ENCODE data around the gene TBX1. TPM values are rescaled to one million over a fixed set of nuclear protein-coding genes. Genes with fewer than 3 reads are reported as not detected.

The TBX1 gene
- total RNA-seq, 1 donor from 2014 or later: not detected

GRCh38 chr22:19799322-19800190, 39.0 kb downstream of the TBX1 start:
- no peaks in the 10 kb centered on the region for H3K27me3 Mint-ChIP-seq
- CTCF ChIA-PET: no interaction called here
- POLR2A ChIA-PET: no interaction called here

GRCh38 chr22:19800306-19800705, 39.7 kb downstream of the TBX1 start:
- Mint-ChIP-seq H3K4me1 (no peaks in the 10 kb centered on the region), H3K9me3 (no peaks in the 10 kb centered on the region), H3K27me3 (no peaks in the 10 kb centered on the region), H3K36me3 (ENCODE audit: low read depth) (peaks cover 21% of the 10 kb centered on the region), H3K4me3 (no peak overlapping the region), H3K27ac (no peak overlapping the region)
- intact Hi-C loops (cut with micrococcal nuclease): no loop called here
- CTCF ChIA-PET: no interaction called here
- no peak for TF ChIP-seq CTCF (IDR thresholded peaks at IDR 0.05)
- ATAC-seq (ENCODE audit: low read depth) (no peak), DNase-seq (no peak)
- POLR2A ChIA-PET: interaction anchor here (0.6 kb wide), 1 partner anchor 20 kb away, joined by 3 read pairs; no protein-coding TSS in a partner anchor

More at GRCh38 chr22:19799322-19800190, 39.0 kb downstream of the TBX1 start:
- TF ChIP-seq CTCF (IDR thresholded peaks at IDR 0.05): no peak
- H3K27ac Mint-ChIP-seq: no peak overlapping the region
- no peaks in the 10 kb centered on the region for H3K9me3 Mint-ChIP-seq
- DNase-seq: no peak
- no peaks in the 10 kb centered on the region for H3K4me1 Mint-ChIP-seq
- H3K36me3 Mint-ChIP-seq (ENCODE audit: low read depth): peaks cover 18% of the 10 kb centered on the region
- intact Hi-C loops (cut with micrococcal nuclease): no loop called here
- H3K4me3 Mint-ChIP-seq: no peak overlapping the region
- no peak for ATAC-seq (ENCODE audit: low read depth)

DNA sequence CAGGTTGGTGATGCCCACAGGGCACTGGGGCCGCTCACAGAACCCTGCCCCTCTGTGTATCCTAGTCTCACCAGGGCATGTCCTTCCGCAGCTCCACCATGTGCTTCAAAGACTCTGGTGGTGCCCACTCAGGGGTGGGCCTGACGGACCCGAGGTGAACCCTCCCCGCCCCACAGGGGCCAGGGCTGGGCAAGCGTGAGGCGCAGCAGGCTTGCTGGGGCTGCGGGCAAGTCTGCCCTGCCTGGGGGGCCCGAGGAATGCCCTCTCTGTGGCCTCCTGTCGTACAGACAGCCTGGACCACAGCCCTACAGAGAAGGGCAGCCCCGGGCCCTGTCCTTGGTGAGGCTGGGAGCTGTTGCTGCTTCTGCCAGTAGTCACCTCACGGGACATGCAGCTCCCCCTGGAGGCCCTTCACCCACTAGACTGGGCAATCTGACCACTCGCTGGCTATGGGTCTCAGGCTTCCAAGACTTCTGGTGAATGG, 40.2 kb downstream of the TBX1 start:
- POLR2A ChIA-PET: interaction anchor here (0.6 kb wide), 1 partner anchor 20 kb away, joined by 3 read pairs; no protein-coding TSS in a partner anchor
- no peak for ATAC-seq (ENCODE audit: low read depth)

GRCh38 chr22:19801340-19802000, 40.9 kb downstream of the TBX1 start:
- POLR2A ChIA-PET: no interaction called here
- H3K4me3 Mint-ChIP-seq: no peak overlapping the region

More for the DNA sequence above, 40.2 kb downstream of the TBX1 start:
- no peak overlapping the region for H3K4me3 Mint-ChIP-seq
- H3K9me3 Mint-ChIP-seq: no peaks in the 10 kb centered on the region
- no peak overlapping the region for H3K27ac Mint-ChIP-seq
- CTCF ChIA-PET: no interaction called here
- no peak for DNase-seq
- no peak for TF ChIP-seq CTCF (IDR thresholded peaks at IDR 0.05)
- H3K27me3 Mint-ChIP-seq: no peaks in the 10 kb centered on the region
- no peaks in the 10 kb centered on the region for H3K4me1 Mint-ChIP-seq
- H3K36me3 Mint-ChIP-seq (ENCODE audit: low read depth): peaks cover 21% of the 10 kb centered on the region
- intact Hi-C loops (cut with micrococcal nuclease): no loop called here

More at GRCh38 chr22:19801340-19802000, 40.9 kb downstream of the TBX1 start:
- Mint-ChIP-seq H3K27ac (no peak overlapping the region), H3K4me1 (no peaks in the 10 kb centered on the region), H3K27me3 (no peaks in the 10 kb centered on the region), H3K9me3 (no peaks in the 10 kb centered on the region), H3K36me3 (ENCODE audit: low read depth) (peaks cover 24% of the 10 kb centered on the region)
- TF ChIP-seq CTCF (IDR thresholded peaks at IDR 0.05): no peak
- ATAC-seq (ENCODE audit: low read depth): no peak
- intact Hi-C loops (cut with micrococcal nuclease): no loop called here
- CTCF ChIA-PET: no interaction called here
- DNase-seq: no peak
